ENCODE data around the gene MPZL2.

- no peak for TF ChIP-seq POLR2A (IDR thresholded peaks at IDR 0.05)
- no peak for TF ChIP-seq CTCF (IDR thresholded peaks at IDR 0.05)
- TF ChIP-seq POLR2AphosphoS5 (IDR thresholded peaks at IDR 0.05): no peak
- no peak for TF ChIP-seq EP300 (IDR thresholded peaks at IDR 0.05)
These were observed 10.1 kb upstream of the MPZL2 start for GRCh38 chr11:118274186-118274585.
